NCI-H524 (cell line): ENCODE results near the gene ITGA7.
A peak's percentile ranks its signal among the peaks of the same experiment; 100 is the strongest.

Experiments used
- DNase-seq, 2 experiments: peaks; one replicate each; lab custom pipeline; 2025; lab: John Stamatoyannopoulos, UW

The ITGA7 gene

GRCh38 chr12:55642669-55643068 lies 65.0 kb downstream of the ITGA7 start:
- DNase-seq: no peak

DNA sequence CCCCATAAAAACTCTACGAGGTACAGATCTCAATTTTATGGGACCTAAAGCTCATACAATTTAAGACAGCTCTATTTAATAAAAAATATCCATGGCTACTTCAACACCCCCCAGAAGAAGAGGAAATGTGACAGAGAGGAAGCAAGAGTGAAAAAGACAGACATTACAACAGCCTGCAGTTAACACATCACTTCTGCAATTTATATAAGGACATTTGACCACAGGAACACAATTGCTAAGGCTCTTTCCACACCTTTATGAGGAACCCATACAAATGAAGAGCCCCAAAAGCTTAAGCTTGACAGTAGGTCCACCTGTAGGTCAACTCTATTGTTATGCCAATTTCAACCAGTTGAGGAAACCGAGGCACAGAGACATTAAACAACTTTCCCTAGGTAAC lies 65.4 kb downstream of the ITGA7 start:
- no peak for DNase-seq

DNA sequence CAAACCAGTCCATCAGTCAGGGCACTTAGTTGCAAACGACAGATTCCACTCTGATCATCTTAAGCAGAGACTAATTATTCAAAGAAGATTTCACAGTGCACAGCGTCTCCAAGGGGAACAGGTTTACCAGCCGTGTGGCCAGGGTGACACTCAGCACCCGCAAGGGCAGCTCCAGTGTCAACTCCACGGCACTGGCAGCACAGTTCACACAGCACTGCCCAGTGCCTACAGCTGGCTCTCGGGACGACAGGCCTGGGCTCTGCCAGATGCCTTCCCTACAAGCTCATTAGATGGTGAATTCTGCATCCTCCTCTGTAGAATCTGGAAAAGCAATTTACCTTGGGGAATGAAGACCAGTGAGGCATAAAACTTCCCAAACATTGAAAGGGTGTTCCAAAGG lies 66.1 kb downstream of the ITGA7 start:
- DNase-seq: peak in 1 of 2 experiments; percentile 10

- no peak for DNase-seq
Measured at GRCh38 chr12:55637467-55637866, 70.2 kb downstream of the ITGA7 start.

DNA sequence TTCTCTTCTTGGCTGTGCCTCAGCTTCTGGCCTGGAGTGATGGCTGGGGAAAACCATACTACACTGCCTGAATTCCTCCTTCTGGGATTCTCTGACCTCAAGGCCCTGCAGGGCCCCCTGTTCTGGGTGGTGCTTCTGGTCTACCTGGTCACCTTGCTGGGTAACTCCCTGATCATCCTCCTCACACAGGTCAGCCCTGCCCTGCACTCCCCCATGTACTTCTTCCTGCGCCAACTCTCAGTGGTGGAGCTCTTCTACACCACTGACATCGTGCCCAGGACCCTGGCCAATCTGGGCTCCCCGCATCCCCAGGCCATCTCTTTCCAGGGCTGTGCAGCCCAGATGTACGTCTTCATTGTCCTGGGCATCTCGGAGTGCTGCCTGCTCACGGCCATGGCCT lies 70.9 kb downstream of the ITGA7 start, which contains the start of gene OR10P1:
OR10P1 (plus strand) TSS at position 40 of the 400 bp plus-strand sequence; CDS start at position 40, 0 bp downstream.
- DNase-seq: no peak

- no peak for DNase-seq
Measured at GRCh38 chr12:55636116-55636655, 71.5 kb downstream of the ITGA7 start.
